ENCODE results near the gene NEK7.

Gene NEK7

GRCh38 chr1:198254521-198254920, 97.7 kb downstream of the NEK7 start:
- Histone ChIP-seq H2BK12ac (ENCODE audit: low read length in 2 of 2) (no peak overlapping the region), H4K8ac (ENCODE audit: low read length) (no peak overlapping the region), H3K9ac (ENCODE audit: low read length) (peak overlapping the region; percentile 8), H3K23ac (ENCODE audit: low read length in 2 of 2) (no peak overlapping the region), H3K27me3 (ENCODE audit: control insufficient read depth in 1 of 2, insufficient read depth in 1 of 2, low read length in 2 of 2) (no peaks in the 10 kb centered on the region), H2BK5ac (ENCODE audit: low read depth, low read length, poor library complexity, severe bottlenecking) (no peak overlapping the region), H3K36me3 (ENCODE audit: control insufficient read depth in 1 of 2, insufficient read depth in 2 of 2, low read depth in 1 of 2, low read length in 2 of 2) (no peaks in the 10 kb centered on the region), H3K79me1 (replicated peaks; ENCODE audit: low read length, poor library complexity, severe bottlenecking) (peaks cover 2% of the 10 kb centered on the region), H3K14ac (ENCODE audit: low read length in 2 of 2) (no peak overlapping the region), H3K4me2 (ENCODE audit: low read length, poor library complexity, severe bottlenecking) (no peak overlapping the region), H2AK5ac (ENCODE audit: low read length, severe bottlenecking) (no peak overlapping the region), H2BK15ac (ENCODE audit: low read depth, poor library complexity, severe bottlenecking) (no peak overlapping the region), H4K91ac (ENCODE audit: low read length) (no peak overlapping the region), H2AFZ (ENCODE audit: low read depth, low read length) (no peak overlapping the region), H3K4ac (ENCODE audit: low read depth in 1 of 2, low read length in 2 of 2) (no peak overlapping the region), H3K18ac (ENCODE audit: low read depth in 1 of 2, low read length in 2 of 2) (no peak overlapping the region), H3K9me3 (ENCODE audit: control insufficient read depth, low read length) (no peaks in the 10 kb centered on the region), H3K4me1 (ENCODE audit: control insufficient read depth, insufficient read depth, low read depth, low read length) (peaks cover 1% of the 10 kb centered on the region), H3K4me3 (ENCODE audit: insufficient read depth in 1 of 2, low read depth in 1 of 2, low read length in 2 of 2) (no peak overlapping the region), H3K27ac (ENCODE audit: low read length, poor library complexity, severe bottlenecking) (no peak overlapping the region), H2BK120ac (ENCODE audit: low read depth, low read length) (no peak overlapping the region)
- WGBS = 91% methylated on average over 1 of the region's 2 CpGs
- DNase-seq = peak; percentile 22

- peak overlapping the region in 1 of 2 experiments; percentile 57 for H3K14ac ChIP-seq (ENCODE audit: low read length in 2 of 2)
- peaks cover 3% of the 10 kb centered on the region for H3K79me1 ChIP-seq (replicated peaks; ENCODE audit: low read length, poor library complexity, severe bottlenecking)
- H3K27me3 ChIP-seq (ENCODE audit: control insufficient read depth in 1 of 2, insufficient read depth in 1 of 2, low read length in 2 of 2) = no peaks in the 10 kb centered on the region
- no peak overlapping the region for H2BK5ac ChIP-seq (ENCODE audit: low read depth, low read length, poor library complexity, severe bottlenecking)
- WGBS = no CpG with 5 or more reads among the region's 1 CpG
- H4K91ac ChIP-seq (ENCODE audit: low read length) = no peak overlapping the region
- peak overlapping the region; percentile 8 for H3K9ac ChIP-seq (ENCODE audit: low read length)
- H3K27ac ChIP-seq (ENCODE audit: low read length, poor library complexity, severe bottlenecking) = no peak overlapping the region
- H3K4me3 ChIP-seq (ENCODE audit: insufficient read depth in 1 of 2, low read depth in 1 of 2, low read length in 2 of 2) = no peak overlapping the region
- no peak for DNase-seq
- no peak overlapping the region for H2BK120ac ChIP-seq (ENCODE audit: low read depth, low read length)
- H3K18ac ChIP-seq (ENCODE audit: low read depth in 1 of 2, low read length in 2 of 2) = no peak overlapping the region
- no peak overlapping the region for H2AFZ ChIP-seq (ENCODE audit: low read depth, low read length)
- no peak overlapping the region for H2BK15ac ChIP-seq (ENCODE audit: low read depth, poor library complexity, severe bottlenecking)
- no peak overlapping the region for H2BK12ac ChIP-seq (ENCODE audit: low read length in 2 of 2)
- H4K8ac ChIP-seq (ENCODE audit: low read length) = no peak overlapping the region
- no peaks in the 10 kb centered on the region for H3K9me3 ChIP-seq (ENCODE audit: control insufficient read depth, low read length)
- H3K4ac ChIP-seq (ENCODE audit: low read depth in 1 of 2, low read length in 2 of 2) = no peak overlapping the region
- H3K4me2 ChIP-seq (ENCODE audit: low read length, poor library complexity, severe bottlenecking) = no peak overlapping the region
- peaks cover 1% of the 10 kb centered on the region for H3K4me1 ChIP-seq (ENCODE audit: control insufficient read depth, insufficient read depth, low read depth, low read length)
- H2AK5ac ChIP-seq (ENCODE audit: low read length, severe bottlenecking) = no peak overlapping the region
- H3K23ac ChIP-seq (ENCODE audit: low read length in 2 of 2) = no peak overlapping the region
- no peaks in the 10 kb centered on the region for H3K36me3 ChIP-seq (ENCODE audit: control insufficient read depth in 1 of 2, insufficient read depth in 2 of 2, low read depth in 1 of 2, low read length in 2 of 2)
Measured at GRCh38 chr1:198254948-198255347, 98.2 kb downstream of the NEK7 start.

GRCh38 chr1:198255784-198256183, 99.0 kb downstream of the NEK7 start:
- Histone ChIP-seq H3K4me3 (ENCODE audit: insufficient read depth in 1 of 2, low read depth in 1 of 2, low read length in 2 of 2) (no peak overlapping the region), H3K14ac (ENCODE audit: low read length in 2 of 2) (no peak overlapping the region), H3K9ac (ENCODE audit: low read length) (no peak overlapping the region), H2BK5ac (ENCODE audit: low read depth, low read length, poor library complexity, severe bottlenecking) (no peak overlapping the region), H3K4ac (ENCODE audit: low read depth in 1 of 2, low read length in 2 of 2) (no peak overlapping the region), H3K27ac (ENCODE audit: low read length, poor library complexity, severe bottlenecking) (no peak overlapping the region), H3K18ac (ENCODE audit: low read depth in 1 of 2, low read length in 2 of 2) (no peak overlapping the region), H4K91ac (ENCODE audit: low read length) (no peak overlapping the region), H2BK12ac (ENCODE audit: low read length in 2 of 2) (no peak overlapping the region), H2AFZ (ENCODE audit: low read depth, low read length) (no peak overlapping the region), H3K23ac (ENCODE audit: low read length in 2 of 2) (no peak overlapping the region), H3K27me3 (ENCODE audit: control insufficient read depth in 1 of 2, insufficient read depth in 1 of 2, low read length in 2 of 2) (no peaks in the 10 kb centered on the region), H4K8ac (ENCODE audit: low read length) (no peak overlapping the region), H3K4me2 (ENCODE audit: low read length, poor library complexity, severe bottlenecking) (no peak overlapping the region), H2AK5ac (ENCODE audit: low read length, severe bottlenecking) (no peak overlapping the region), H3K9me3 (ENCODE audit: control insufficient read depth, low read length) (no peaks in the 10 kb centered on the region), H3K79me1 (replicated peaks; ENCODE audit: low read length, poor library complexity, severe bottlenecking) (peaks cover 3% of the 10 kb centered on the region), H3K4me1 (ENCODE audit: control insufficient read depth, insufficient read depth, low read depth, low read length) (peaks cover 1% of the 10 kb centered on the region), H2BK15ac (ENCODE audit: low read depth, poor library complexity, severe bottlenecking) (no peak overlapping the region), H3K36me3 (ENCODE audit: control insufficient read depth in 1 of 2, insufficient read depth in 2 of 2, low read depth in 1 of 2, low read length in 2 of 2) (no peaks in the 10 kb centered on the region), H2BK120ac (ENCODE audit: low read depth, low read length) (no peak overlapping the region)
- WGBS = no CpG with 5 or more reads among the region's 1 CpG
- DNase-seq = no peak

DNA sequence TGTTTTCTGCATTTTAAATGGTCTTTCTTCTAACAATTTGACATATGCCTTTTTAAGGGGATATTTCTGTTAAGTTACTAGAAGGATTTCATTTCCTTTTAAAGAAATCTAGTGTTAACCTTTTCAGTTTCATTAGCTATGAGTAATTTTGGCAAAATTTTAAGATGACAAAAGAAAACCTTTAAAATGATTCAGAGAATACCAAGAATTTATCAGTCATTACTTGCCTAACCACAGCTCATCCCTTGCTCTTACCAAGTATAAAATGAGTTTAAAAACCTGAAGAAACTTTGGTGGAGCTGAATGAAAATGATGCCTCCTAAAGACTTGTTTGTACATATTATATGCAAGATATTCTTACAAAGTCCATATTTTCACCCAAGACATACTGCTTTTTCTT, 101.7 kb downstream of the NEK7 start:
- Histone ChIP-seq H2BK12ac (ENCODE audit: low read length in 2 of 2) (no peak overlapping the region), H3K4me1 (ENCODE audit: control insufficient read depth, insufficient read depth, low read depth, low read length) (peaks cover 1% of the 10 kb centered on the region), H3K9me3 (ENCODE audit: control insufficient read depth, low read length) (no peaks in the 10 kb centered on the region), H3K18ac (ENCODE audit: low read depth in 1 of 2, low read length in 2 of 2) (no peak overlapping the region), H4K91ac (ENCODE audit: low read length) (no peak overlapping the region), H2AFZ (ENCODE audit: low read depth, low read length) (no peak overlapping the region), H3K4me3 (ENCODE audit: insufficient read depth in 1 of 2, low read depth in 1 of 2, low read length in 2 of 2) (peak overlapping the region in 1 of 2 experiments; percentile 12), H3K4ac (ENCODE audit: low read depth in 1 of 2, low read length in 2 of 2) (no peak overlapping the region), H2BK5ac (ENCODE audit: low read depth, low read length, poor library complexity, severe bottlenecking) (no peak overlapping the region), H4K8ac (ENCODE audit: low read length) (no peak overlapping the region), H3K4me2 (ENCODE audit: low read length, poor library complexity, severe bottlenecking) (no peak overlapping the region), H3K36me3 (ENCODE audit: control insufficient read depth in 1 of 2, insufficient read depth in 2 of 2, low read depth in 1 of 2, low read length in 2 of 2) (no peaks in the 10 kb centered on the region), H3K9ac (ENCODE audit: low read length) (peak overlapping the region; percentile 84), H3K79me1 (replicated peaks; ENCODE audit: low read length, poor library complexity, severe bottlenecking) (peaks cover 3% of the 10 kb centered on the region), H2AK5ac (ENCODE audit: low read length, severe bottlenecking) (no peak overlapping the region), H3K27me3 (ENCODE audit: control insufficient read depth in 1 of 2, insufficient read depth in 1 of 2, low read length in 2 of 2) (no peaks in the 10 kb centered on the region), H3K27ac (ENCODE audit: low read length, poor library complexity, severe bottlenecking) (no peak overlapping the region), H2BK120ac (ENCODE audit: low read depth, low read length) (no peak overlapping the region), H3K14ac (ENCODE audit: low read length in 2 of 2) (no peak overlapping the region), H2BK15ac (ENCODE audit: low read depth, poor library complexity, severe bottlenecking) (no peak overlapping the region), H3K23ac (ENCODE audit: low read length in 2 of 2) (no peak overlapping the region)
- DNase-seq = peak; percentile 46
